ENCODE data around the gene PLEKHO1.

- TF ChIP-seq CTCF (IDR thresholded peaks at IDR 0.05; ENCODE audit: low read depth, low read length, poor library complexity, severe bottlenecking) (peak; percentile 23), EZH2phosphoT487 (IDR thresholded peaks at IDR 0.05; ENCODE audit: borderline replicate concordance, low read length) (no peak)
These were observed 12.2 kb downstream of the PLEKHO1 start for GRCh38 chr1:150161747-150162581.
